ENCODE measurements around the gene CHI3L2. TPM values are rescaled to one million over a fixed set of nuclear protein-coding genes. Genes with fewer than 3 reads are reported as not detected.

The CHI3L2 gene
- total and polyA plus RNA-seq, 11 donors, result 1.0 to 23.0 (median 2.1) TPM; not detected in 1

GRCh38 chr1:111249960-111250359 is 22.4 kb downstream of the CHI3L2 start:
- Histone ChIP-seq H3K27me3 (peaks cover 0 to 3% (median 0%) of the 10 kb centered on the region in 9 donors), H3K36me3 (no peaks in the 10 kb centered on the region), H3K9me3 (no peaks in the 10 kb centered on the region), H3K4me3 (no peak overlapping the region), H3K4me1 (peaks cover 0 to 2% (median 0%) of the 10 kb centered on the region in 12 donors), H3K27ac (no peak overlapping the region)
- intact Hi-C loops (cut with DNase I), result no loop called here
- peak in 1 of 4 donors; percentile 55 for ATAC-seq
- no peak for DNase-seq
- WGBS, 4 donors, result 33 to 65% (median 54%) methylated on average over 4 of the region's 4 CpGs
- TF ChIP-seq POLR2A (IDR thresholded peaks at IDR 0.05), result no peak
- TF ChIP-seq CTCF (IDR thresholded peaks at IDR 0.05), result no peak

- no peaks in the 10 kb centered on the region for H3K36me3 ChIP-seq
- TF ChIP-seq CTCF (IDR thresholded peaks at IDR 0.05), result no peak
- TF ChIP-seq POLR2A (IDR thresholded peaks at IDR 0.05), result no peak
- intact Hi-C loops (cut with DNase I), result no loop called here
- H3K4me1 ChIP-seq, result peaks cover 0 to 2% (median 0%) of the 10 kb centered on the region in 12 donors
- no peak overlapping the region for H3K4me3 ChIP-seq
- no peaks in the 10 kb centered on the region for H3K9me3 ChIP-seq
- DNase-seq (no peak), ATAC-seq (no peak)
- peaks cover 0 to 3% (median 0%) of the 10 kb centered on the region in 9 donors for H3K27me3 ChIP-seq
- 72 to 85% (median 81%) methylated on average over 8 of the region's 8 CpGs for WGBS, 4 donors
- no peak overlapping the region for H3K27ac ChIP-seq
Measured at GRCh38 chr1:111251570-111251969, 24.1 kb downstream of the CHI3L2 start.

- H3K36me3 ChIP-seq, result no peaks in the 10 kb centered on the region
- H3K27me3 ChIP-seq, result peaks cover 0 to 3% (median 0%) of the 10 kb centered on the region in 9 donors
- TF ChIP-seq CTCF (IDR thresholded peaks at IDR 0.05) (no peak), POLR2A (IDR thresholded peaks at IDR 0.05) (no peak)
- intact Hi-C loops (cut with DNase I), result no loop called here
- DNase-seq (no peak), ATAC-seq (no peak)
- 91 to 97% (median 93%) methylated on average over 2 of the region's 2 CpGs for WGBS, 4 donors
- peaks cover 0 to 2% (median 0%) of the 10 kb centered on the region in 12 donors for H3K4me1 ChIP-seq
- no peak overlapping the region for H3K4me3 ChIP-seq
- H3K9me3 ChIP-seq, result no peaks in the 10 kb centered on the region
- H3K27ac ChIP-seq, result no peak overlapping the region
Measured at GRCh38 chr1:111252786-111253185, 25.3 kb downstream of the CHI3L2 start.

GRCh38 chr1:111253876-111254275 is 26.4 kb downstream of the CHI3L2 start:
- 35 to 79% (median 57%) methylated on average over 1 of the region's 1 CpG for WGBS, 4 donors
- H3K4me3 ChIP-seq, result no peak overlapping the region
- ATAC-seq, result no peak

More at GRCh38 chr1:111253876-111254275, 26.4 kb downstream of the CHI3L2 start:
- peaks cover 0 to 3% (median 0%) of the 10 kb centered on the region in 9 donors for H3K27me3 ChIP-seq
- TF ChIP-seq CTCF (IDR thresholded peaks at IDR 0.05) (no peak), POLR2A (IDR thresholded peaks at IDR 0.05) (no peak)
- H3K36me3 ChIP-seq, result no peaks in the 10 kb centered on the region
- intact Hi-C loops (cut with DNase I), result no loop called here
- DNase-seq, result no peak
- no peak overlapping the region for H3K27ac ChIP-seq
- H3K9me3 ChIP-seq, result no peaks in the 10 kb centered on the region
- H3K4me1 ChIP-seq, result peaks cover 0 to 2% (median 0%) of the 10 kb centered on the region in 12 donors

Measured in heart left ventricle (tissue), 16 donors.